Subcutaneous adipose tissue (tissue), 4 donors: Measurements from ENCODE around the gene PPP1CB. TPM values are rescaled to one million over a fixed set of nuclear protein-coding genes. Genes with fewer than 3 reads are reported as not detected.

ENCODE experiments used
- total RNA-seq, 4 donors: library from RNA; depleted of rRNA; stranded (reverse); fragments of >200 nt; gene quantifications; one replicate each; pipeline ENCODE4 v1.1.0, GENCODE V29; 2016
- TF ChIP-seq, protein P1 (sequence below): fragments of 450-650 bp; IDR thresholded peaks from one replicate; pipeline ENCODE4 v1.5.1; 2016; ENCODE audit warnings: low read depth, mild to moderate bottlenecking, control low read depth, antibody characterized with exemption, moderate library complexity

The PPP1CB gene
- total RNA-seq, 4 donors from 2014 or later = 182 to 293 (median 236) TPM

DNA sequence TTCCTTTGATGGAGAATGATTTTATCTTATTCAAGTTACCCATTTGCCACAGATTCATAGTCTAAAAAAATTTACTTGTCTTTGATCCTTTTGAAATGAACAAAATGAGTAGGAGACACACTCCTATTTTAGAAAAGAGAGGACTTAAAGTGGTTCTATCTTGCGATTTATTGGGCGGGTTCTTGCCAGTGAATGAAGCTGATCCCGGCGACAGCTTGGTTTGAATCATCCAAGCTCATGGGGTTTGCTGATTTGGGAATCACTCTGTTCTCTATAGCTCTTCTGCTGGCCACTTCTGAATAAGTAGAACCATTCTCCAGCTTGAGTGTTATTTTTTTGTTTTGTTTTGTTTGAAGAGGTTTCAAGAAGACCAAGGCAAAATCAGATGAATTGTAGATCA is 25.5 kb upstream of the PPP1CB start:
- TF ChIP-seq, protein P1, sequence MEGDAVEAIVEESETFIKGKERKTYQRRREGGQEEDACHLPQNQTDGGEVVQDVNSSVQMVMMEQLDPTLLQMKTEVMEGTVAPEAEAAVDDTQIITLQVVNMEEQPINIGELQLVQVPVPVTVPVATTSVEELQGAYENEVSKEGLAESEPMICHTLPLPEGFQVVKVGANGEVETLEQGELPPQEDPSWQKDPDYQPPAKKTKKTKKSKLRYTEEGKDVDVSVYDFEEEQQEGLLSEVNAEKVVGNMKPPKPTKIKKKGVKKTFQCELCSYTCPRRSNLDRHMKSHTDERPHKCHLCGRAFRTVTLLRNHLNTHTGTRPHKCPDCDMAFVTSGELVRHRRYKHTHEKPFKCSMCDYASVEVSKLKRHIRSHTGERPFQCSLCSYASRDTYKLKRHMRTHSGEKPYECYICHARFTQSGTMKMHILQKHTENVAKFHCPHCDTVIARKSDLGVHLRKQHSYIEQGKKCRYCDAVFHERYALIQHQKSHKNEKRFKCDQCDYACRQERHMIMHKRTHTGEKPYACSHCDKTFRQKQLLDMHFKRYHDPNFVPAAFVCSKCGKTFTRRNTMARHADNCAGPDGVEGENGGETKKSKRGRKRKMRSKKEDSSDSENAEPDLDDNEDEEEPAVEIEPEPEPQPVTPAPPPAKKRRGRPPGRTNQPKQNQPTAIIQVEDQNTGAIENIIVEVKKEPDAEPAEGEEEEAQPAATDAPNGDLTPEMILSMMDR = no peak

DNA sequence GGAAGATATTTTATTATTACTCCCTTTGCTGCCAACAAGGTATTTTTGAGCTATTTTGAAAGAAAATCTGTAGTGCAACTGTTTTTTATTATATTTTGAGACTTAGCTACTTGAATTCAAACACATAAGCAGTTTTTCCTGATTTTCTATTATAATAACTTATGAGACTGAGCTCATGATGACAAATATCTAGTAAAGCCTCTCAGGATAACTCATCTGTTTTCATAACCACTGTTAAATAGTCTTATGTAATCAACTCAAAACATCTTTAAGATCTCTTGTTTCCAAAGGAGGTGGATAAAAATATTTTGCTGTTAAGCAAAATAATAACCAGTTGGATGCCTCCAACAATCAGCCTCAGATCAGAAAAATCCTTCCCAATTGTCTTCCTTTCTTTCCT is 21.9 kb upstream of the PPP1CB start:
- TF ChIP-seq, protein P1 = no peak

DNA sequence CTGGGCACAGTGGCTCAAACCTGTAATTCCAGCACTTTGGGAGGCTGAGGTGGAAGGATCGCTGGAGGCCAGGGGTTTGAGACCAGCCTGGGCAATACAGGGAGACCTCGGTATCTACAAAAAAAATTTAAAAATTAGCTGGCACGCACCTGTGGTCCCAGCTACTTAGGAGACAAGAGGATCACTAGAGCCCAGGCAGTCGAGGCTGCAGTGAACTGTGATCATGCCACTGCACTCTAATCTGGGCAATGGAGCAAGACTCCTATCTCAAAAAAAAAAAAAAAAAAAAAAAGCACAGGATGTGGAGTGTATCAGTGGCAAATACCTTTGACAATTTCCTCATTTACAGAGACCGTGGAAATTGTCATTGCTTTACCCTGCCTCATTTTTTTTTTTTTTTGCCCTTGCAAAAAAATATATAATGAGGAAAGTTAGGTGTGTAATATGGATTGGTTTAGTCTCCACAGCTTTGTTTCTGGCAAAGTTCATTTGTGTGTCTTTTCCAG is 20.9 kb upstream of the PPP1CB start:
- TF ChIP-seq, protein P1 = no peak

DNA sequence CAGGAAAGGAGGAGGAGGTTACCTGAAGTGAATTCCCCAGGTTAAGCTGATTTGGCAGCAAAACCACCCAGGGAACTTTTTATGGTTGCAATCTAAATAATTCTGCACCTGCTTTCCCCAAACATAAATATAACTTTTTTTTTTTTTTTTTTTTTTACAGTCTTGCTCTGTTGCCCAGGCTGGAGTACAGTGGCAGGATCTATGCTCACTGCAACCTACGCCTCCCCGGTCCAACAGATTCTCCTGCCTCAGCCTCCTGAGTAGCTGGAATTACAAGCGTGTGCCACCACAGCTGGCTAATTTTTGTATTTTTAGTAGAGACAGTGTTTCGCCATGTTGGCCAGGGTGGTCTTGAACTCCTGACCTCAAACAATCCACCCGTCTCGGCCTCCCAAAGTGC is 16.1 kb upstream of the PPP1CB start:
- TF ChIP-seq, protein P1 = no peak

DNA sequence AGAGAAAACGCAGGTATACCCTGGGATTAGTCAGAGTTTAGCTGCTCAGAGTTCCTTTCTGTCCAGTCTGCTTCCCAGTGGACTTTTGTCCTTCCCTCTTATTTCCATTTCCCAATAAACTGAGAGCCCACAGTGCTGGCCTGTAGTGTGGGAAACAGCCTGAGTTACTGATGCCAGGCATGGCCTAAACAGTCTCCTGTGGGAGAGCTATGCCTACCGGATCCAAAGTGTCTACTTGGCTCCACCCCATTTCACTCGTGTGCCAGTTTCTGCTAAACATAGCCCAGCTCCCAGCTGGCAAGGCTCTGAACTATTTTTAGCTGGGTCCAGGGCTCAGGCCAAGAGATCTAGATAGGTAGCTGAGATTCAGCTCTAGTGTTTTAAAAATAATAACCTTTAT is 15.6 kb upstream of the PPP1CB start:
- TF ChIP-seq, protein P1 = no peak

DNA sequence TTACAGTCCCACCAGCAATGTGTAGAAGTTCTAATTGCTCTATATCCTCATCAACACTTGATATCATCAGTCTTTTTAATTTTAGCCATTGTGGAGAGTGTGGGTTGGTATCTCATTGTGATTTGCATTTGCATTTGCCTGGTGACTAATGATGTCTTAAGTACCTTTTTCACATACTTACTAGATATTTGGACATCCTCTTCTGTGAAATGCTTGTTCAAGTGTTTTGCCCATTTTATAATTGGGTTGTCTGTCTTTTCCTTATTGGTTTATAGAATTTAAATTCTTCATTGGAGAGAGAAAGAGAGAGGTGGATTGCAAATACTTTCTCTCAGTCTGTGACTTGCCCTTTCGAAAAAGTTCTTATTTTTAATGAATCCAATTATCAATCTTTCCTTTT is 14.0 kb upstream of the PPP1CB start:
- TF ChIP-seq, protein P1 = no peak

DNA sequence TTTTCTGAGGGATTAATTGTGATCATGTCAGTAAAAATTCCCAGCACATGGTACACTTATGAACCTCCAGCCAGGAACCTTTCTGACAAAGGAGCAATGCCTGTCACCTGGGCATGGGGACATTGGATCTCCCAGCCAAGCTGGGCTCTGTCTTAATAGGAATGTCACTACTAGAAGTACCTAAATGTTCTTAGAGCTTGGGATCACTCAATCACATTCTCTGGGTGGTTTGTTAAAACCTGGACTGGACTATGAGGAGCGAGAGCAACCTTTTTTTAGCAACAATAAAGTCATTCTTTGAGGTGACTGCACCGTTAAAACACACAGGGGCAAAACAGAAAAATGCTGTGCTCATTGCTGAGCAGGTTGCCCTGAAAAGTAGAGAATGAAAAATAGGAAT is 6.4 kb upstream of the PPP1CB start:
- TF ChIP-seq, protein P1 = no peak
